H9 (cell line): Measurements from ENCODE around the gene SPTBN5. TPM values are rescaled to one million over a fixed set of nuclear protein-coding genes. Genes with fewer than 3 reads are reported as not detected.

Source experiments
- DNase-seq: peaks from one replicate; pipeline ENCODE4 v3.0.0-alpha.2; 2017
- H2AFZ ChIP-seq: one replicate; pipeline ENCODE4 v1.6.1; 2013; ENCODE audit warnings: mild to moderate bottlenecking, low read length, control low read depth, moderate library complexity
- H2AK5ac ChIP-seq: 2 replicates; pipeline ENCODE4 v1.6.1; 2013; ENCODE audit warnings: low read length, control low read depth, mixed read lengths; ENCODE audit not compliant: insufficient read length
- H2BK120ac ChIP-seq: one replicate; pipeline ENCODE4 v1.6.1; 2013; ENCODE audit warnings: low read depth, mild to moderate bottlenecking, low read length, control low read depth, inconsistent platforms; ENCODE audit not compliant: poor library complexity, severe bottlenecking
- H2BK12ac ChIP-seq: 2 replicates; pipeline ENCODE4 v1.6.1; 2013; ENCODE audit warnings: low read length, control low read depth, mixed read lengths, low read depth; ENCODE audit not compliant: insufficient read length
- H2BK15ac ChIP-seq: 2 replicates; pipeline ENCODE4 v1.6.1; 2013; ENCODE audit warnings: low read depth, low read length, control low read depth
- H2BK20ac ChIP-seq: one replicate; pipeline ENCODE4 v1.6.1; 2013; ENCODE audit warnings: low read depth, mild to moderate bottlenecking, low read length, control low read depth, inconsistent platforms; ENCODE audit not compliant: poor library complexity, severe bottlenecking
- H2BK5ac ChIP-seq: 2 replicates; pipeline ENCODE4 v1.6.1; 2013; ENCODE audit warnings: low read length, control low read depth, mixed read lengths; ENCODE audit not compliant: insufficient read length
- H3K14ac ChIP-seq: 2 replicates; pipeline ENCODE4 v1.6.1; 2013; ENCODE audit warnings: low read length, control low read depth; ENCODE audit not compliant: insufficient read depth
- H3K18ac ChIP-seq: 2 replicates; pipeline ENCODE4 v1.6.1; 2013; ENCODE audit warnings: low read depth, mild to moderate bottlenecking, mixed read lengths, low read length, control low read depth; ENCODE audit not compliant: insufficient read length
- H3K23ac ChIP-seq: 2 replicates; pipeline ENCODE4 v1.6.1; 2013; ENCODE audit warnings: low read length, control low read depth, mixed read lengths, low read depth; ENCODE audit not compliant: insufficient read length
- H3K23me2 ChIP-seq: 2 replicates; pipeline ENCODE4 v1.6.1; 2013; ENCODE audit warnings: low read depth, mild to moderate bottlenecking, mixed read lengths, low read length, control low read depth; ENCODE audit not compliant: insufficient read length, poor library complexity, severe bottlenecking
- H3K27ac ChIP-seq: 2 replicates; pipeline ENCODE4 v1.5.1; 2013; ENCODE audit warnings: low read length, control low read depth, mixed read lengths, low read depth; ENCODE audit not compliant: insufficient read length
- H3K27me3 ChIP-seq: 2 replicates; pipeline ENCODE4 v1.6.1; 2013; ENCODE audit warnings: low read length, control low read depth, inconsistent platforms; ENCODE audit not compliant: insufficient read depth
- H3K4ac ChIP-seq: 2 replicates; pipeline ENCODE4 v1.6.1; 2013; ENCODE audit warnings: low read depth, mild to moderate bottlenecking, control low read depth, inconsistent platforms, low read length, moderate library complexity
- H3K4me1 ChIP-seq: 2 replicates; pipeline ENCODE4 v1.6.1; 2013; ENCODE audit warnings: low read length, control low read depth, inconsistent platforms; ENCODE audit not compliant: insufficient read depth
- H3K4me2 ChIP-seq: 2 replicates; pipeline ENCODE4 v1.6.1; 2013; ENCODE audit warnings: low read length, control low read depth, mixed read lengths; ENCODE audit not compliant: insufficient read length, insufficient read depth
- H3K56ac ChIP-seq: 2 replicates; pipeline ENCODE4 v1.6.1; 2013; ENCODE audit warnings: low read depth, mild to moderate bottlenecking, mixed read lengths, low read length, control low read depth; ENCODE audit not compliant: insufficient read length
- H3K79me1 ChIP-seq: 2 replicates; pipeline ENCODE4 v1.6.1; 2013; ENCODE audit warnings: low read depth, mild to moderate bottlenecking, moderate library complexity, low read length, control low read depth, inconsistent platforms; ENCODE audit not compliant: insufficient read depth, poor library complexity, severe bottlenecking
- H3K79me2 ChIP-seq: 2 replicates; pipeline ENCODE4 v1.6.1; 2013; ENCODE audit warnings: low read length, control low read depth, inconsistent platforms; ENCODE audit not compliant: insufficient read depth
- H3K9ac ChIP-seq: 2 replicates; pipeline ENCODE4 v1.6.1; 2013; ENCODE audit warnings: low read length, control low read depth, mixed read lengths; ENCODE audit not compliant: insufficient read length; ENCODE audit errors: extremely low read depth
- H3K9me3 ChIP-seq: one replicate; pipeline ENCODE4 v1.6.1; 2013; ENCODE audit warnings: low read depth, low read length, inconsistent platforms; ENCODE audit not compliant: control insufficient read depth
- H3T11ph ChIP-seq: one replicate; pipeline ENCODE4 v1.6.1; 2013; ENCODE audit warnings: mild to moderate bottlenecking, low read length, control low read depth, inconsistent platforms
- H4K20me1 ChIP-seq: one replicate; pipeline ENCODE4 v1.6.1; 2013; ENCODE audit not compliant: control insufficient read depth, insufficient read length, insufficient read depth
- H4K5ac ChIP-seq: 2 replicates; pipeline ENCODE4 v1.6.1; 2013; ENCODE audit warnings: low read depth, mild to moderate bottlenecking, mixed read lengths, low read length, control low read depth; ENCODE audit not compliant: insufficient read length
- H4K8ac ChIP-seq: replicated peaks from 2 replicates; pipeline ENCODE4 v1.6.1; 2013; ENCODE audit warnings: low read length, control low read depth, mixed read lengths, low read depth; ENCODE audit not compliant: insufficient read length
- H4K91ac ChIP-seq: 2 replicates; pipeline ENCODE4 v1.6.1; 2013; ENCODE audit warnings: low read depth, mild to moderate bottlenecking, moderate library complexity, mixed read lengths, low read length, control low read depth; ENCODE audit not compliant: insufficient read length
- H3K27ac Mint-ChIP-seq, 3 experiments: 2 replicates in 2 of 3; 3 replicates in 1 of 3; pipeline ENCODE4 v1.8.0; 2020 to 2021; ENCODE audit warnings: mixed read lengths in 3 of 3, mild to moderate bottlenecking in 1 of 3, moderate library complexity in 1 of 3
- H3K27me3 Mint-ChIP-seq: 2 replicates; pipeline ENCODE4 v1.8.0; 2021; ENCODE audit warnings: low read depth, mild to moderate bottlenecking, moderate library complexity, mixed read lengths
- H3K36me3 Mint-ChIP-seq, 3 experiments: 2 replicates in 2 of 3; 3 replicates in 1 of 3; pipeline ENCODE4 v1.8.0; 2020 to 2021; ENCODE audit warnings: low read depth in 3 of 3, mixed read lengths in 3 of 3; ENCODE audit not compliant: insufficient read depth in 1 of 3
- H3K4me1 Mint-ChIP-seq, 2 experiments: 2 replicates each; pipeline ENCODE4 v1.8.0; 2020; ENCODE audit warnings: mixed read lengths in 2 of 2
- H3K4me3 Mint-ChIP-seq, 2 experiments: 2 replicates in 1 of 2; 3 replicates in 1 of 2; pipeline ENCODE4 v1.8.0; 2020 to 2021; ENCODE audit warnings: mild to moderate bottlenecking in 2 of 2, mixed read lengths in 2 of 2, moderate library complexity in 1 of 2
- H3K9me3 Mint-ChIP-seq, 2 experiments: 2 replicates in 1 of 2; 3 replicates in 1 of 2; pipeline ENCODE4 v1.8.0; 2020; ENCODE audit warnings: mild to moderate bottlenecking in 2 of 2, mixed read lengths in 2 of 2, moderate library complexity in 1 of 2
- WGBS: extraction: QIAGEN DNeasy Blood & Tissue Kit; methylation state at CpG from one replicate; pipeline ENCODE4 v1.1.7; 2013; ENCODE audit warnings: missing lambda C conversion rate, low lambda C conversion rate, mixed read lengths; ENCODE audit not compliant: insufficient read length; ENCODE audit errors: extremely low coverage; 5-methylcytosine and 5-hydroxymethylcytosine counted together
- total RNA-seq: library from RNA; stranded (reverse); gene quantifications from 2 replicates; pipeline ENCODE4 v1.2.1, GENCODE V29; 2021
- TF ChIP-seq, protein P1 (sequence below): fragments of 200-600 bp; sonication (generic); conservative IDR thresholded peaks from 3 replicates; pipeline ENCODE4 v1.8.0; 2021; ENCODE audit warnings: antibody characterized with exemption, mild to moderate bottlenecking

The SPTBN5 gene
- total RNA-seq, 1 experiment from 2014 or later: 0.90 TPM

GRCh38 chr15:41900526-41901380 lies 6.9 kb upstream of the SPTBN5 start:
- Histone ChIP-seq H3K23ac (no peak overlapping the region), H3K27me3 (no peaks in the 10 kb centered on the region), H2BK120ac (no peak overlapping the region), H3K27ac (no peak overlapping the region), H2AK5ac (no peak overlapping the region), H3K4ac (no peak overlapping the region), H3K79me2 (no peaks in the 10 kb centered on the region), H3K23me2 (no peaks in the 10 kb centered on the region), H3K9me3 (no peaks in the 10 kb centered on the region), H3K56ac (no peak overlapping the region), H4K91ac (no peak overlapping the region), H3K79me1 (no peaks in the 10 kb centered on the region), H3T11ph (no peak overlapping the region), H2BK15ac (no peak overlapping the region), H3K4me2 (no peak overlapping the region), H4K8ac (no peak overlapping the region), H3K4me1 (no peaks in the 10 kb centered on the region), H4K5ac (no peak overlapping the region), H2BK5ac (no peak overlapping the region), H4K20me1 (no peaks in the 10 kb centered on the region), H3K9ac (no peak overlapping the region), H2BK12ac (no peak overlapping the region), H3K18ac (no peak overlapping the region), H2BK20ac (no peak overlapping the region), H3K14ac (no peak overlapping the region; the same call in 1 of the 2 replicates), H2AFZ (no peak overlapping the region)
- H3K27me3 Mint-ChIP-seq: no peaks in the 10 kb centered on the region
- TF ChIP-seq, protein P1, sequence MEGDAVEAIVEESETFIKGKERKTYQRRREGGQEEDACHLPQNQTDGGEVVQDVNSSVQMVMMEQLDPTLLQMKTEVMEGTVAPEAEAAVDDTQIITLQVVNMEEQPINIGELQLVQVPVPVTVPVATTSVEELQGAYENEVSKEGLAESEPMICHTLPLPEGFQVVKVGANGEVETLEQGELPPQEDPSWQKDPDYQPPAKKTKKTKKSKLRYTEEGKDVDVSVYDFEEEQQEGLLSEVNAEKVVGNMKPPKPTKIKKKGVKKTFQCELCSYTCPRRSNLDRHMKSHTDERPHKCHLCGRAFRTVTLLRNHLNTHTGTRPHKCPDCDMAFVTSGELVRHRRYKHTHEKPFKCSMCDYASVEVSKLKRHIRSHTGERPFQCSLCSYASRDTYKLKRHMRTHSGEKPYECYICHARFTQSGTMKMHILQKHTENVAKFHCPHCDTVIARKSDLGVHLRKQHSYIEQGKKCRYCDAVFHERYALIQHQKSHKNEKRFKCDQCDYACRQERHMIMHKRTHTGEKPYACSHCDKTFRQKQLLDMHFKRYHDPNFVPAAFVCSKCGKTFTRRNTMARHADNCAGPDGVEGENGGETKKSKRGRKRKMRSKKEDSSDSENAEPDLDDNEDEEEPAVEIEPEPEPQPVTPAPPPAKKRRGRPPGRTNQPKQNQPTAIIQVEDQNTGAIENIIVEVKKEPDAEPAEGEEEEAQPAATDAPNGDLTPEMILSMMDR: no peak
- no CpG with 5 or more reads among the region's 36 CpGs for WGBS
- no peaks in the 10 kb centered on the region for H3K9me3 Mint-ChIP-seq
- no peak overlapping the region for H3K4me3 Mint-ChIP-seq
- no peak overlapping the region for H3K27ac Mint-ChIP-seq
- no peak for DNase-seq
- H3K4me1 Mint-ChIP-seq: peaks cover 7 to 8% of the 10 kb centered on the region in 2 experiments
- H3K36me3 Mint-ChIP-seq: peaks cover 8 to 47% (median 28%) of the 10 kb centered on the region in 3 experiments
